Calu3 (cell line): ENCODE results near the gene PARN. TPM values are rescaled to one million over a fixed set of nuclear protein-coding genes. Genes with fewer than 3 reads are reported as not detected.

Experiments used
- BruUV-seq: library from RNA; stranded (reverse); fragments of 400-500 nt; replicated peaks from 2 replicates; lab custom pipeline; 2021; lab: Mats Ljungman, UMichigan
- CTCF ChIA-PET: fragments of 300-600 bp; sonication (Branson Sonifier 250); formaldehyde crosslinking; loops from one replicate; lab custom pipeline; 2022; ENCODE audit warnings: antibody characterized with exemption; lab: Charles Lee
- DNase-seq: peaks from one replicate; pipeline ENCODE4 v3.0.0; 2022
- H3K27ac Mint-ChIP-seq: one replicate; pipeline ENCODE4 v1.8.0; 2022; ENCODE audit warnings: mixed read lengths; ENCODE audit not compliant: unreplicated experiment
- H3K27me3 Mint-ChIP-seq: one replicate; pipeline ENCODE4 v1.8.0; 2022; ENCODE audit warnings: mixed read lengths; ENCODE audit not compliant: unreplicated experiment
- H3K36me3 Mint-ChIP-seq: one replicate; pipeline ENCODE4 v1.8.0; 2022; ENCODE audit warnings: mild to moderate bottlenecking, moderate library complexity, mixed read lengths; ENCODE audit not compliant: insufficient read depth, unreplicated experiment
- H3K4me1 Mint-ChIP-seq: one replicate; pipeline ENCODE4 v1.8.0; 2022; ENCODE audit warnings: mild to moderate bottlenecking, low read depth, mixed read lengths; ENCODE audit not compliant: unreplicated experiment
- H3K4me3 Mint-ChIP-seq: one replicate; pipeline ENCODE4 v1.8.0; 2022; ENCODE audit warnings: mild to moderate bottlenecking, low read depth, moderate library complexity, mixed read lengths; ENCODE audit not compliant: unreplicated experiment
- H3K9me3 Mint-ChIP-seq: one replicate; pipeline ENCODE4 v1.8.0; 2022; ENCODE audit warnings: low read depth, mixed read lengths; ENCODE audit not compliant: unreplicated experiment
- intact Hi-C: fragments of 100-400 bp; cut with micrococcal nuclease; formaldehyde crosslinking; loops from one replicate; pipeline ENCODE4 v1.10.0; 2022; ENCODE audit not compliant: unreplicated experiment
- total RNA-seq: library from RNA; stranded (reverse); gene quantifications from 2 replicates; pipeline ENCODE4 v1.2.3, GENCODE V29; 2022
- TF ChIP-seq, protein P1 (sequence below): fragments of 200-600 bp; IDR thresholded peaks from one replicate; pipeline ENCODE4 v1.8.0; 2022; ENCODE audit warnings: antibody characterized with exemption; ENCODE audit not compliant: unreplicated experiment

PARN gene
- total RNA-seq, 1 experiment from 2014 or later: 59.1 TPM

DNA sequence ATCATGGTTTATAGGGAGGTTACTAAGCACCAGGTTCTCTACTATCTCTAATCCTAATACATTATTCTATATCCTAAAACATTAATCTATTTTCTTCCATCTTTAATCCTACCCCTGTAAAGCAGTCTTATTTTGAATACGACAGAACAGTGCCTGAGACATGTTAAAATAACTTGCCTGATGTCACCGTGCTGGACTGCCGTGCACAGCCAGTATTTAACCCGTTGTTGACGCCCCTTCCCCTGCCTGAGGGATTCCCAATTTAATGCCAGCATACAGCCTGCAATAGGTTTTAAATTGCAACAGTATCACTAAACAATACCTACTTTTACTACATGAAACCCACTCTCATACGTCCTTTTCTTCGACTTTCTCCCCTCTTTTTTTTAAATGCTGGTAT lies 133.3 kb downstream of the PARN start:
- no TSS peak for BruUV-seq
- Mint-ChIP-seq H3K4me1 (peaks cover 35% of the 10 kb centered on the region), H3K9me3 (no peaks in the 10 kb centered on the region), H3K27ac (no peak overlapping the region), H3K36me3 (no peaks in the 10 kb centered on the region), H3K4me3 (no peak overlapping the region), H3K27me3 (no peaks in the 10 kb centered on the region)
- TF ChIP-seq, protein P1, sequence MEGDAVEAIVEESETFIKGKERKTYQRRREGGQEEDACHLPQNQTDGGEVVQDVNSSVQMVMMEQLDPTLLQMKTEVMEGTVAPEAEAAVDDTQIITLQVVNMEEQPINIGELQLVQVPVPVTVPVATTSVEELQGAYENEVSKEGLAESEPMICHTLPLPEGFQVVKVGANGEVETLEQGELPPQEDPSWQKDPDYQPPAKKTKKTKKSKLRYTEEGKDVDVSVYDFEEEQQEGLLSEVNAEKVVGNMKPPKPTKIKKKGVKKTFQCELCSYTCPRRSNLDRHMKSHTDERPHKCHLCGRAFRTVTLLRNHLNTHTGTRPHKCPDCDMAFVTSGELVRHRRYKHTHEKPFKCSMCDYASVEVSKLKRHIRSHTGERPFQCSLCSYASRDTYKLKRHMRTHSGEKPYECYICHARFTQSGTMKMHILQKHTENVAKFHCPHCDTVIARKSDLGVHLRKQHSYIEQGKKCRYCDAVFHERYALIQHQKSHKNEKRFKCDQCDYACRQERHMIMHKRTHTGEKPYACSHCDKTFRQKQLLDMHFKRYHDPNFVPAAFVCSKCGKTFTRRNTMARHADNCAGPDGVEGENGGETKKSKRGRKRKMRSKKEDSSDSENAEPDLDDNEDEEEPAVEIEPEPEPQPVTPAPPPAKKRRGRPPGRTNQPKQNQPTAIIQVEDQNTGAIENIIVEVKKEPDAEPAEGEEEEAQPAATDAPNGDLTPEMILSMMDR: no peak
- DNase-seq: no peak
- intact Hi-C loops: no loop called here
- CTCF ChIA-PET: interaction anchor here (0.5 kb wide), 1 partner anchor 176 kb away, joined by 3 read pairs; no protein-coding TSS in a partner anchor

DNA sequence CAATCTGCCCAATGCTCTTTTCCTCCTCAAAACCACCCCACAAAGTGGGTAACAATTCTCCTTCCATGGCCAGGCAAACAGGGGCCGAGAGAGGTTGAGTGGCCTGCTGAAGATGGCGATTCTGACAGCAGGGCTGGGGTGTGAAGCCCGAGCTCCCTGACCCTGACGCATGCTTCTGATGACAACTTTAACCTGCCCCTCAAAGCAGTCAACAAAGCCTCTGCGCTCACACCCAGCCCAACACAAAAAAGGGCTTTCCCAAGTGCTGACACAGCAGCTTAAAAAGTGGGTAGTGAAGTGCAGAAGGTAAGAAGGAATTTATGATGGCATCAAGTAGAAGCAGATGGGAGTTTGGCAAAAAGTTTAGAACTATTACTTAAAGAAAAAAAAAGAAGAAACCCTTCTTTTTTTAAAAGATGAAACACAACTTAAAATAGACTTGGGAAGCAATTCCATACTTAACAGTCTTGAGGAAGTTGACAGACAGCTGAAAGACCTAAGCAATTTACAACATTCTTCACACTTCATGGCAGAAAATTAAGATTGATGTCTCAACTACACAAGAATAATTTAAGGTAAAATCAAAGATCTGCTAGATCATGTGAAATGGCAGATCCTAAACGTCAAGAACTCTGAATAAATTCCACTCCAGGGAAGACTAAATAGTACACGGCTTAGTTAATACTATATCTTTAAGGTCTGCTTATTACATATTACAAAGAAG lies 133.9 kb downstream of the PARN start:
- H3K4me1 Mint-ChIP-seq: peaks cover 32% of the 10 kb centered on the region
- CTCF ChIA-PET: interaction anchor here (0.5 kb wide), 1 partner anchor 175 kb away, joined by 3 read pairs; no protein-coding TSS in a partner anchor
- intact Hi-C loops: no loop called here
- no peak overlapping the region for H3K27ac Mint-ChIP-seq
- BruUV-seq: no TSS peak
- no peaks in the 10 kb centered on the region for H3K9me3 Mint-ChIP-seq
- DNase-seq: no peak
- H3K36me3 Mint-ChIP-seq: no peaks in the 10 kb centered on the region
- H3K27me3 Mint-ChIP-seq: no peaks in the 10 kb centered on the region
- H3K4me3 Mint-ChIP-seq: no peak overlapping the region
- TF ChIP-seq, protein P1: no peak

DNA sequence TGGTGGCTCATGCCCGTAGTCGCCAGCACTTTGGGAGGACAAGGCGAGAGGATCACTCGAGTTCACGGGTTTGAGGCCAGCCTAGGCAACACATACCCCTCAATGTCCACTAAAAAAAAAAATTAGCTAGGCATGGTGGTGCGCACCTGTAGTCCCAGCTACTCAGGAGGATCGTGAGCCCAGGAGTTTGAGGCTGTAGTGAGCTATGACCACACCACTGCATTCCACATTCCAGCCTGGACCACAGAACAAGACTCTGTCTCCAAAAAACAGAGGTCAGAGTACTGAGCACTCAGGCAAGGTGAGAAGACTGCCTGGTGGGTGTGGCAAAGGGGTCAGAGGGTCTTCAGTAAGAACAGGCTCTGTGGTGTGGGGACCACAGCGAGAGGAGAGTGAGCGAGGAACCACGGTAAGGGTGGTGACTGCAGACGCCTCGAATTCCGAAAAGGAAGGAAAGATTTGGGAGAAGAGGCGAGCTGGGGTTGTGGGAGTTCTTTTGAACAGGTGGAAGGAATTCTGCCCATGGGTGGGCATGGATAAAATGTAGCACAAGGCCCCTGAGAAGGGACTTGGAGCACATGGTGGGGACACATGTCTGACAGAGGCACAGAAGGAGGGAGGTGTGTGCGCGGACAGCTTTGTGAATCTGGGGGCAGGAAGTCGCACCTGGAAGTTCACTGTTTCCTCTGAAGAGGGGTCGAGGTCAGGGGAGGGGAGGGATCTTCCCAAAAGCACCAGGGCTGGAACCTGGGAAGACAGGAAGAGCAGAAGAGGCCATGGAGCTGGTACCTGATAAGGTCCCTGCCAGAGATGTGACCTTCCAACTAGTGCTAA lies 134.6 kb downstream of the PARN start:
- intact Hi-C loops: no loop called here
- no peak for DNase-seq
- Mint-ChIP-seq H3K27ac (no peak overlapping the region), H3K4me3 (no peak overlapping the region), H3K27me3 (no peaks in the 10 kb centered on the region), H3K9me3 (no peaks in the 10 kb centered on the region), H3K4me1 (peaks cover 32% of the 10 kb centered on the region), H3K36me3 (no peaks in the 10 kb centered on the region)
- BruUV-seq: no TSS peak
- TF ChIP-seq, protein P1: no peak
- CTCF ChIA-PET: no interaction called here

DNA sequence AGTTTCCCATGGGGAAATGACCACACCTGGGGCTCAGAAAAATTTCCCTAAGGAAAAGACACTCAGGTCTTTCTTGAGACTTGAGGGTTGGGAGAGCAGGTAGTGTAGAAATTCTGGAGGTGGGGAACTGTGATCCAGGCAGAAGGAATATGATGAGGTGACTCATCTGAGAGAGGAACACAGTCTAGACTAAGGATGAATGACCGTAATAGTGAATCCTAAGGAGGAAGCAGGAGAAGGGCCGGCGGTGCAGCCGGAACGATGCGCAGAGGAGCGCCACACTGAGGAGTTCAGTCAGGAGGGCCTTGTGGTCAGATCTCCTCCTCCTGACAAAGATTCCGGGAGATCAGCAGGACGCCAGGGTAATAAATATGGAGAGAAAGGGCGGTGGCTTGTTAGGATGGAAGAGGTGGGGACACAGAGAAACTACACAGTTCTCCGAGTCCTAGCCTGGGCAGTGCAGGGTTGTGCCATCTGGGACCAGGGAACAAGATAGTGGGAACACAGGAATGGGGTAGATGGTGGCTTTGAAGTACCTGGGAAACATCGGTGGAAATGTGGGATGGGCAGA lies 135.6 kb downstream of the PARN start:
- no peaks in the 10 kb centered on the region for H3K9me3 Mint-ChIP-seq

More for the DNA sequence above, 135.6 kb downstream of the PARN start:
- TF ChIP-seq, protein P1: no peak
- CTCF ChIA-PET: no interaction called here
- Mint-ChIP-seq H3K4me3 (no peak overlapping the region), H3K4me1 (peaks cover 32% of the 10 kb centered on the region), H3K36me3 (no peaks in the 10 kb centered on the region), H3K27me3 (no peaks in the 10 kb centered on the region), H3K27ac (no peak overlapping the region)
- intact Hi-C loops: no loop called here
- no TSS peak for BruUV-seq
- DNase-seq: no peak
